ENCODE measurements around the gene OR2M2.

DNA sequence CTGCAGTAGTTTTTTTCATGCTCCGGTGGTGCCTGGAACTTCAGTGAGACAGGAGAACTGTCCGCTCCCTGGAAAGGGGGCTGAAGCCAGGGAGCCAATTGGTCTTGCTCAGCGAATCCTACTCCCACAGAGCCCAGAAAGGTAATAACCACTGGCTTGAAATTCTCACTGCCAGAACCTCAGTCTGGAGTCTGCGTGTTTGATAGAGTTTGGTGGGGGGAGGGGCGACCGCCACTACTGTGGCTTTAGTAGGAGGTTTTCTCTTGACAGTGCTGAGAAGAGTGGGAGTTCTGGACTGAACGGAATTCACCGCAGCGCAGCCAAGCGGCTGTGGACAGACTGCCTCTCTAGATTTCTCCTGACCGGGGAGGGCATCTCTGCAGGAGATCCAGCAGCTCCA lies 14.4 kb downstream of the OR2M2 start:
- TF ChIP-seq, protein P1, sequence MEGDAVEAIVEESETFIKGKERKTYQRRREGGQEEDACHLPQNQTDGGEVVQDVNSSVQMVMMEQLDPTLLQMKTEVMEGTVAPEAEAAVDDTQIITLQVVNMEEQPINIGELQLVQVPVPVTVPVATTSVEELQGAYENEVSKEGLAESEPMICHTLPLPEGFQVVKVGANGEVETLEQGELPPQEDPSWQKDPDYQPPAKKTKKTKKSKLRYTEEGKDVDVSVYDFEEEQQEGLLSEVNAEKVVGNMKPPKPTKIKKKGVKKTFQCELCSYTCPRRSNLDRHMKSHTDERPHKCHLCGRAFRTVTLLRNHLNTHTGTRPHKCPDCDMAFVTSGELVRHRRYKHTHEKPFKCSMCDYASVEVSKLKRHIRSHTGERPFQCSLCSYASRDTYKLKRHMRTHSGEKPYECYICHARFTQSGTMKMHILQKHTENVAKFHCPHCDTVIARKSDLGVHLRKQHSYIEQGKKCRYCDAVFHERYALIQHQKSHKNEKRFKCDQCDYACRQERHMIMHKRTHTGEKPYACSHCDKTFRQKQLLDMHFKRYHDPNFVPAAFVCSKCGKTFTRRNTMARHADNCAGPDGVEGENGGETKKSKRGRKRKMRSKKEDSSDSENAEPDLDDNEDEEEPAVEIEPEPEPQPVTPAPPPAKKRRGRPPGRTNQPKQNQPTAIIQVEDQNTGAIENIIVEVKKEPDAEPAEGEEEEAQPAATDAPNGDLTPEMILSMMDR (IDR thresholded peaks at IDR 0.05; ENCODE audit: extremely low read depth in 1 of 2, insufficient read depth in 1 of 2, low read depth in 1 of 2, low read length in 2 of 2) = no peak
- TF ChIP-seq POLR2A (IDR thresholded peaks at IDR 0.05; ENCODE audit: low read depth, low read length) (no peak), POLR2AphosphoS5 (IDR thresholded peaks at IDR 0.05; ENCODE audit: insufficient read depth, low read depth, low read length) (no peak), EZH2 (IDR thresholded peaks at IDR 0.05; ENCODE audit: borderline replicate concordance, low read depth, low read length, severe bottlenecking) (no peak)
